ENCODE data around the gene C9orf72.

The C9orf72 gene

GRCh38 chr9:27560457-27560856 lies 12.8 kb downstream of the C9orf72 start:
- no peak overlapping the region for H3K4me3 ChIP-seq (ENCODE audit: low read depth, low read length)
- no peak for TF ChIP-seq CTCF (IDR thresholded peaks at IDR 0.05; ENCODE audit: low read depth, low read length)
- in situ Hi-C loops (cut with HindIII; ENCODE audit: low sequenced_read_pairs): no loop called here
- no peak for DNase-seq (ENCODE audit: low read depth, low spot score)

DNA sequence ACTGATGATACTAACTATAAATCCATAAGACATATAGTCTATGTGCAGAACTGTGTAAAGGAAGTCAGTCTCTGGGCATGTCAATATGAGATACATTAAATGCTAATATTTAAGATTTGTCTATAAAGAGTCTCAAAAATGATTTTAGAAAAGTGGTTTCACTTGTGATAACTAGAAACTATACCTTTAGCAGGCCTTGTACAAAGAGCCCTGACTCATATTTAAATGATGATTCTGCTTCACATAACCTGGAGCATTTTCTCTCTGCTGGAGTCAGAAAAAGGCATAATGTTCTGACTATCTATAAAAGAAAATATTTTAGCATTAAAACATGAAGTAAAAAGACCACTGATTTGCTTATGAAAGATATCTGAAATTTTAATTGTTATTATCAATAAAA lies 15.0 kb downstream of the C9orf72 start:
- H3K4me3 ChIP-seq (ENCODE audit: low read depth, low read length): no peak overlapping the region
- no peak for DNase-seq (ENCODE audit: low read depth, low spot score)
- no peak for TF ChIP-seq CTCF (IDR thresholded peaks at IDR 0.05; ENCODE audit: low read depth, low read length)
- in situ Hi-C loops (cut with HindIII; ENCODE audit: low sequenced_read_pairs): no loop called here

DNA sequence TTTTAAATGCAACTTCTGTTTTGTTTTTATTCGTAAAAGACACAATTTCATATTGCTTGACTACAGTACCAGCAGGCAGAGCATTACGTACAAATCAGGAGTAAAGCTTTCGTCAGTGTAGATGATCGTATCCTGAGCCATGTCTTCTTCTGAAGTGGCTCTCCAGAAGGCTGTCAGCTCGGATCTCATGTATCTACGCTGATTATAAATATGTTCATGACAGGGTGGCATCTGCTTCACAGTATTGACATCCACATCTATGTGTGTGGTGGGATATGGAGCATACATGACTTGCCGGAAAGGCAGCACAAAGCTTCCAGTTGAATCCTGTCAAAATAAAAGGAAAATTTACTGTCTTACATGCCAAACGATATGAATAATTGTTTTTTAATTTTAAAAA lies 16.8 kb downstream of the C9orf72 start:
- TF ChIP-seq CTCF (IDR thresholded peaks at IDR 0.05; ENCODE audit: low read depth, low read length): no peak
- H3K4me3 ChIP-seq (ENCODE audit: low read depth, low read length): no peak overlapping the region
- in situ Hi-C loops (cut with HindIII; ENCODE audit: low sequenced_read_pairs): no loop called here
- no peak for DNase-seq (ENCODE audit: low read depth, low spot score)

DNA sequence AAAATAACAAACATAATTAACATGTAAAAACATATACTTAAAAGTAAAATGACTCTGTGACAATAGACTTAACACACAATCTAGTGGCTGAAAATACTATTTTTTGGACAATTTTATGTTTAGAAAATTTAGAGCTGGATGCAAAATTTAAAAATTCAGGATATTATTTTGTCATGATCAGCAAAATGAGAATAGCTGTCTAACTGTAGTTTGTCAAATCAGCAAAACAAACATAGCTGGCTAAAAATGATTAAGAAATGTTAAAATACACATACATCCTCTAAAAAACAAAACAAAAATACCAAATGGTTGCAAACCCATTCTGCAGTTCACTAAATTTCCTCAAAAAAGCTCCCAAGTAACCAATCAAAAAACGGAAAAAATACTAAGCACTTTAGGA lies 18.6 kb downstream of the C9orf72 start:
- H3K4me3 ChIP-seq (ENCODE audit: low read depth, low read length): no peak overlapping the region
- no peak for TF ChIP-seq CTCF (IDR thresholded peaks at IDR 0.05; ENCODE audit: low read depth, low read length)
- in situ Hi-C loops (cut with HindIII; ENCODE audit: low sequenced_read_pairs): no loop called here
- no peak for DNase-seq (ENCODE audit: low read depth, low spot score)

GRCh38 chr9:27549196-27549755 lies 24.0 kb downstream of the C9orf72 start:
- no peak for DNase-seq (ENCODE audit: low read depth, low spot score)
- TF ChIP-seq CTCF (IDR thresholded peaks at IDR 0.05; ENCODE audit: low read depth, low read length): no peak
- in situ Hi-C loops (cut with HindIII; ENCODE audit: low sequenced_read_pairs): no loop called here
- H3K4me3 ChIP-seq (ENCODE audit: low read depth, low read length): no peak overlapping the region

DNA sequence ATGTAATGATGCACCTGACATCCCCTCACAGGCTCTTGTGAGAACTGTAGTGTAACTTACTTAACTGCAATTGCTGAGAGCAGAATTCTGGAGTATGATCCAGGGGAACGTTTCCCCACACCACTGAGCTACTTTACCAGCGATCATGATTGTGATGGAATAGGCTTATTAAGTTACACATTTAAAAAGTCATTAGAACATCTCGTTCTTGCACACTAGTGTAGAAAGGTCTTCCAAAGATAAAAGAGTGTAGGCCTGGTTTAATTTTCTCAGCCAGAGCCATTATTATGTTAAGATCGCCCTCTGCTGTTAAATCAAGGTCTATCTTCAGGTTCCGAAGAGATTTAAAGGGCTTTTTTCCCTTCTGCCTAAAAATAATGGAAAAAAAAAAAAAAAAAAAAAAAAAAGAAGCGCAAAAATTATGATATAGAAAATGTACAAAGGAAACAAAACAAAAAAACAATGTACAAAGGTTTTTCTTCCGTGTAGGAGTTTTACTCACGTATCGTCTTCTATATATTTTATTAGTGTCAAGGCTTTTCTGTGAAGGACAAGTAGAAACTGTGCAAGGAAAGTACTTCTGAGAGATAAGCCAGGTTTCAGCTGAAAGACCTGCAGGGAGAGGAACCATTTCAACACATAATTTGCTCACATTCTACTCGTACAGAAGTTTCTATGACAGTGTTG lies 25.1 kb downstream of the C9orf72 start:
- peak; percentile 58 for DNase-seq (ENCODE audit: low read depth, low spot score)

More for the DNA sequence above, 25.1 kb downstream of the C9orf72 start:
- in situ Hi-C loops (cut with HindIII; ENCODE audit: low sequenced_read_pairs): no loop called here
- H3K4me3 ChIP-seq (ENCODE audit: low read depth, low read length): no peak overlapping the region
- TF ChIP-seq CTCF (IDR thresholded peaks at IDR 0.05; ENCODE audit: low read depth, low read length): peak; percentile 49
